Smooth muscle cell of the brain vasculature (primary cell): ENCODE data around the gene FZD4.
"Not testable (repeated sequence)": the region's sequence is repeated elsewhere in the genome, so short reads cannot be mapped to it uniquely, and the experiment has no call there.

Experiments
- DNase-seq: peaks from one replicate; pipeline ENCODE4 v3.0.0-alpha.2; 2012; ENCODE audit warnings: low read depth, low spot score

FZD4 gene

GRCh38 chr11:86977441-86978050 lies 22.4 kb upstream of the FZD4 start:
- DNase-seq, result no peak

GRCh38 chr11:86972734-86973133 lies 17.5 kb upstream of the FZD4 start:
- no peak for DNase-seq

DNA sequence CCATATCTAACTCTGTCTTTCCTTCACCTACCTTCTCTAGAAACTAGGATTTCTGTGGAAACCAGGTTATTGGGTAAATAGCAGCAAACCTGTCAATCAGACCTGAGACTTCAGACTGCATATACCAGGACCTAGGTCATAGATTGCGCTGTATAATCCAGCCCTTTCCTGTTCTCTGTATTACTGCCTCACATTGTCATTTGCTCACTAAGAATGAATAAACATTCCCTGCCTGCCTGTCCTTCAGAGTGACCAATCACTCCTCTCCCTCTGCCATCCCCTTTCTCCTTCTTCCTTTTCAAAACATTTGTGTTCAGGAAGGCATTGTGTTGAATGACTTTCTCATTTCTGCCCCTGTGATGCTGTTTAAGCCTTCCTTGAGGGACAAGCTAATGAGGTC lies 14.1 kb upstream of the FZD4 start:
- DNase-seq, result no peak

DNA sequence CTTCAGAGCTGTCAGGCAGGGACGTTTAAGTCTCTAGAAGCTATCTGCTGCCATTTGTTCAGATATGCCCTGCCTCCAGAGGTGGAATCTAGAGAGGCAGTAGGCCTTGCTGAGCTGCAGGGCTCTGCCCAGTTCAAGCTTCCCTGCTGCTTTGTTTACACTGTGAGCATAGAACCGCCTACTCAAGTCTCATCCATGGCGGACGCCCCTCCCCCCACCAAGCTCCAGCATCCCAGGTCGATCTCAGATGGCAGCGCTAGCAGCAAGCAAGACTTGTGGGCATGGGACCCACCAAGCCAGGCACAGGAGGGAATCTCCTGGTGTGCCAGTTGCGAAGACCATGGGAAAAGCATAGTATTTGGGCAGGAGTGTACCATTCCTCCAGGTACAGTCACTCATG lies 12.4 kb upstream of the FZD4 start:
- not testable (repeated sequence) for DNase-seq

DNA sequence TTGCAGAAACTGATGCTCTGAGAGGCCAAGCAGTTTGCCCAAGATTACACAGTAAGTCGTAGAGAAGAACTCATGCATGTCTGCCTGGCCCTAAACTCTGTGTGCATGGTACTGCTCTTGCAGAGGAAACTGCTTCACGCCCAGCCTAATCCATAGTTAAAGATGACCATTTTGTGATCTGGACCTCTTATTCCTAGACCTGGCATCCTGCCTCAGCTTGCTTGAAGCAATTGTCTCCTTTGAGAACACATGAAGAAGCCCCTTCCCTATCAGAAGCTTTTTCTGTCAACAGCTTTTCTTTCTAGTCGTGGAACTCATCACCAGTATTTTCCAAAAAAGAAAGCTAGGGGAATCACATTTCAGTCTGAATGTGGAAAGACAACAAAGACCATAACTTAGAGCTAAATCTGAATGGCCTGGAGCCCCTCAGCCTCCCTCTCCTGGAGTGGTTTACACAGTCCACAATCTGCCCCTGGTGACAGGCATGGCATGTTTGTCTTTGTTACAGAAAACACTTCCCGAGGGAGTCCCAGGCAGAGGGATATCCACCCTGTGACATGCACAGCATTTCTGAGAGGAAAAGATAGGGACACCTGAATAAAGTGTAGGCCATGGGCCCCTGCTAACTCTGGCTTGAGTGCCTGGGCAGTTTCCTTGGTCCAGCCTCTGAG lies 2.9 kb upstream of the FZD4 start:
- DNase-seq, result no peak

DNA sequence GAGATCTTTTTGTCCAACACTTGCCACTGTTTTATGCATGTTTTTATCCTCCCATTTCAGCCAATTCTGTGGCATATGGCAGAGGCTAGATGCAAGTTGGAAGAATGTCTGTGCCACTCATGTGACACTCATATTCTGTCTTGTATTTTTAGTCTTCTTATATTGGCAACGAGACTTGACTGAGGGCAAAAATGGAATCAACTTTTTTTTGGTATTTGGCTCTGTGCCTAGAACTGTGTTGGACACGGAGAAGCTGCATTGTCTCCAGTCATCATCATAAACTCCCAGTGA lies 1.7 kb upstream of the FZD4 start:
- no peak for DNase-seq

DNA sequence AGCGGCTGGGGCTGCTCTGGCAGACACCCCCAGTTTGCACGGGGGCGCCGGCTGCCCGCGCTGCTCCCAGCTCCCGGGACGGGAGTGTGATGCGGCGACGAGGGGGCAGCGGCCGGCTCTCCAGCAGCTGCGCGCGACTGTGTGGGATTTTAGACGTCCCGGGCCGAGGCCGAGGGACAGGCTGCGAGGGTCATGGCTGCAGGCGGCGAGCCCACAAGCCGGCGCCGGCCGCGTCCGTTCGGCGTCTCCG lies 159 bp downstream of the FZD4 start:
- DNase-seq, result no peak

- DNase-seq, result no peak
Measured at GRCh38 chr11:86954269-86955110, 705 bp downstream of the FZD4 start.

GRCh38 chr11:86952221-86952875 lies 2.8 kb downstream of the FZD4 start:
- DNase-seq, result no peak

- no peak for DNase-seq
Measured at GRCh38 chr11:86951706-86952105, 3.5 kb downstream of the FZD4 start.

DNA sequence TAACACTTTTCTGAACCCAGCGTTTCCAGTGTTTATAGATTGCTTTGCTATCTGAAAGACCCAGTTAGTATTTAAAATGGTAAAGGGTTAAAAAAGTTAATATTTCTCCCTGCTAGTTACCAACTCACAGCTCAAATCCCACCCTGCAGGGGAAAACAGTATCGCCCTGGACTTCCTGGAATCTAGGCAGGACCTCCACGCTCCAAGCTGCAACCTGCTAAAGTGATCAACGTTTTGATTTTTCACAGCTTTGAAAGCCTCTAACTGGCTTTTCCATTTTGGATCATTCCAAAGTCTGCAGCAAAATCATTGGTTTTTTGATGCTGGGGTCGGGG lies 4.6 kb downstream of the FZD4 start:
- DNase-seq, result no peak

DNA sequence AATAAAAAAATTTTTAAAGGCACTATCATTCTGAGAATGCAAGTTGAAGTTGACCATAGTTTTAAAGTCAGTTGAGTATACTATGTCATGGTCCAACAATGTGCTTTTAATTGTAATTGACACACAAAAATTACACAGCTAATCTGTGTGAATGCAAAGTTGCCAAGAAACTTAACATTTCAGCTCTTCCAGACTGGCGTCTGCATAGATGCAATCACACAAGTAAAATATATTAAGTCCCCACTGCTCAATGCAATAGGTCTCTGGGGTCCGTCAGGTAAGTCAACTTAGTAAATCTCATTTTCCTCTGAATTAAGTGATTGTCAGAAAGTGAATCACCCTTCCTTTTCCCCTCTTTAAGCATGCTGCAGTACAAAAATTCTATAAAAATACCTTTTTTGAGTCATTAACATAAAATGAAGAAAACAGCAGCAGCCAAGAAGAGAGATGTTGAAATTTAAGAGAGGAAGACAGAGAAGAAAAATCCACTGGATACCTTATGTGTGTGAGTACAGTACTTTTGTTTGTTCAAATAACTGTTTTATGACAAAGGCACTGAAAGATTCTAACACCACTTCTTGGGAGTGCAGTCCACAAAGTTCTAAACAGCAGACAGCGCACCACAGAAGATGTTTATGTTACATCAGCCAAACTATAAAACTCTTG lies 5.1 kb downstream of the FZD4 start:
- DNase-seq, result no peak

DNA sequence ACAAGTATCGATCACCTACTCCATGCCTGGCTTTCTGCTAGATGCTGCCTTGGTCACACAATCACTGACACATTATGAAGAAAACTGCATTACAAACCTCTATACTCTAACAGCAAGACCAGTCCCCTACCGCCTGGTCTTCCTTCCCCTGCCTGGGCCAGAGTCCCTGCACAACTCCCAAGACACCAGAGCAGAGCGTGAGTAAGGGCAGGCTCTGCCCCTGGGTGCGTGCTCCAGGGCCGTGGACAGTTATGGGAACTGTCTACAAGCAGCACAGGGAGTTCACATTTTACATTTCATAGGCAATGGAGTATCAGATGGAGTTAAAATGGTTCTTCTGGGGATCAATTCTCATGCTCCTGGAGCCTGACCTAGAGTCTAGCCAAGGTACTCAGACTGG lies 6.5 kb downstream of the FZD4 start:
- DNase-seq, result no peak

DNA sequence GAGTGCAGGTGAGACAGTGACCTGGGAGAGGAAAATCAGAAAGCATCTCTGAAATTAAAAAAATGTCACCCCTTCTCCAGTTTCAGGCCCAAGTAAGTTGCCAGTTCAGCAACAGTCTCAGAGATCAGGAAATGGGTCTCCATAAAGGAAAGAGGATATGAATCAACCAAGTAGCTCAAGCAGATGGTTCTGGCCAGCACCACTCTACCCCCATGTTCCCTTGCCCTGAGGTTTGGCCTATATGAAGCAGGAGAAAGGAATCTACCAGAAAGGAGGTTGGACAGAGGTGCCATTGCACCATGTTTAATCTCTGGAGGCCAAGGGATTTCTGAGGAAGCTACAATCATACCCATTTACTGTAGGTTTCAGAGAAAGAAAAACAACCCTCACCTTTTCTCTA lies 7.7 kb downstream of the FZD4 start:
- DNase-seq, result no peak

DNA sequence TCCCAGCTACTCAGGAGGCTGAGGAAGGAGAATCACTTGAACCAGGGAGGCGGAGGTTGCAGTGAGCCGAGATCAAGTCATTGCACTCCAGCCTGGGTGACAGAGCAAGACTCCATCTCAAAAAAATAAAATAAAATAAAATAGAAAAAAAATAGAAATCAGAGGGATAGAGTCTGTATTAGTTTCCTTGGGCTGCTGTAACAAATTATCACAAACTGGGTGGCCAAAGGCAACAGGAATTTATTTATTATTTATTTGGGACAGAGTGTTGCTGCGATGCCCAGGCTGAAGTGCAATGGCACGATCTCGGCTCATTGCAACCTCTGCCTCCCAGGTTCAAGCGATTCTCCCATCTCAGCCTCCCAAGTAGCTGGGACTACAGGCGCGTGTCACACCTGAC lies 11.7 kb downstream of the FZD4 start:
- not testable (repeated sequence) for DNase-seq

GRCh38 chr11:86941871-86942599 lies 13.2 kb downstream of the FZD4 start:
- DNase-seq, result no peak

DNA sequence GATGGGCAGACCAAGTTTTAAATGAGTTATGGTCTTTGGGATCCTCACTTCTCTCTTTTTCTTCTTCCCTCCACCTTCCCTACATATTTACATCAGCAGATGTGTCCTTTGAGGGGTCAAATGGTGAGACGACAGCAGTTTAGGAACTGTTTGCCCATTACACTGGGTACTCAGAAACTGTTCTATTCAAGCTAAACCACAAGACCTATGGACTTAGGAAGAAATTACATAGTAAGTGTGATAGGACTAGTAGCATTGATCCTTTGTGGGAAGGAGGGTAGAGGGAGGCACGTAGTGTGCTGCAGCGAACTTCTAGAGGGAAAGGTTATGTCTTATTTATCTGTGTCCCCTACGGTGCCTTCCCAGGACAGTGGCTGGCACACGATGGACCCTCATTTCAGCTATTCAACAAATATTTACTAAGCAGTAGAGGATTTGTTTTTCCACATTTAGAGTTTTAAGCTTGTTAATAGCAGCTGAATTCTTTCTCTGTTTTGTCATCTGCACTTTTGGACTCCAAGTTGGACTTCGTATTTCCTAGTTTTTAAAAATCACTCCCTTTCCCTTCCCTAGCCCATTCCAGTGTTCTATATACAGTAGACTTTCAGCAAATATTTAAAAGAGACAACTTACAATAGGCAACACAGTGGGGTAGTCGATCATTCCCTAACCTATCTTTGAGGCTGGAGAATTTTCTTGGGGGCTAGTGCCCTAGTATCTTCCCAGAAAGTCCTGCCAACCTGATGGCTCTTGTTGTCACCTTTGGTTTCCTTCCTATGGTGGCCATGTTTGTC lies 13.9 kb downstream of the FZD4 start:
- no peak for DNase-seq

- no peak for DNase-seq
Measured at GRCh38 chr11:86940122-86940777, 14.9 kb downstream of the FZD4 start.

- no peak for DNase-seq
Measured at GRCh38 chr11:86938900-86939880, 16.0 kb downstream of the FZD4 start.
